ENCODE results near the gene TRIML1. TPM values are rescaled to one million over a fixed set of nuclear protein-coding genes. Genes with fewer than 3 reads are reported as not detected.

TRIML1 gene
- total and polyA plus RNA-seq, 9 of the 15 experiments (the other 6 are each of a cell fraction or from before 2014, with no cell fraction given) = 0.10 TPM; not detected in 8

DNA sequence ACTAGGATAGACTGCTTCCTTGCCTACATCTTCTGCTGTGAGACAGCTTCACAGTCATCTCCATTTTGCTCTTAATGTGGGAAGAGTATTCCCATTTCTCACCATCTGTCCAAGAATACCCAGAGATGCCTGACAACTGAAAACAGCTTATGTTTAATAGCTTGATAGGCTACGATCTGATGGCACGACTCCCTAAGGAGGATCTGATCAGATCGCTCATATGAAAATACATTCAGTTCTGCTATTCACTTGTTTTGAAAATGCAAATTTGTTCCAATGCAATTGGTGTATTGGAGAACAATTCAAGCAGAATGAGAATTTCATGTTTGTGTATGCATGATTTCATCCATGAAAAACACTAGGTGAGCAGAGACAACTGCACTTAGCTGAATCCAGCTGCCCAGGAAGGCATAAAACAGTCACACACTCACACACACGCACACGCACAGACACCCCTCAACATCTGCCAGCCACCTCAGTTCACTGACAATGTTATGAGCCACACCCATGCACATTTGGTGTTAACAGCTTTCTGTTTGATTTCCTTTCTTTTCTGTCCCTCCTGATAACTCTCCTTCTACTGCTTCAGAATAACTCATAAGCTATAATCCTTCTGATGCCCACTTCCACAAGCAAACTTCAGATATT, 29.6 kb downstream of the TRIML1 start (continued):
- TF ChIP-seq EP400 (IDR thresholded peaks at IDR 0.05) = no peak
- TF ChIP-seq, protein P1, sequence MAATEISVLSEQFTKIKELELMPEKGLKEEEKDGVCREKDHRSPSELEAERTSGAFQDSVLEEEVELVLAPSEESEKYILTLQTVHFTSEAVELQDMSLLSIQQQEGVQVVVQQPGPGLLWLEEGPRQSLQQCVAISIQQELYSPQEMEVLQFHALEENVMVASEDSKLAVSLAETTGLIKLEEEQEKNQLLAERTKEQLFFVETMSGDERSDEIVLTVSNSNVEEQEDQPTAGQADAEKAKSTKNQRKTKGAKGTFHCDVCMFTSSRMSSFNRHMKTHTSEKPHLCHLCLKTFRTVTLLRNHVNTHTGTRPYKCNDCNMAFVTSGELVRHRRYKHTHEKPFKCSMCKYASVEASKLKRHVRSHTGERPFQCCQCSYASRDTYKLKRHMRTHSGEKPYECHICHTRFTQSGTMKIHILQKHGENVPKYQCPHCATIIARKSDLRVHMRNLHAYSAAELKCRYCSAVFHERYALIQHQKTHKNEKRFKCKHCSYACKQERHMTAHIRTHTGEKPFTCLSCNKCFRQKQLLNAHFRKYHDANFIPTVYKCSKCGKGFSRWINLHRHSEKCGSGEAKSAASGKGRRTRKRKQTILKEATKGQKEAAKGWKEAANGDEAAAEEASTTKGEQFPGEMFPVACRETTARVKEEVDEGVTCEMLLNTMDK (IDR thresholded peaks at IDR 0.05; ENCODE audit: borderline replicate concordance, insufficient read depth, low read depth, low read length, poor library complexity, severe bottlenecking) = no peak
- TF ChIP-seq SRSF9 (IDR thresholded peaks at IDR 0.05; ENCODE audit: borderline replicate concordance, low read depth, low read length) = no peak

DNA sequence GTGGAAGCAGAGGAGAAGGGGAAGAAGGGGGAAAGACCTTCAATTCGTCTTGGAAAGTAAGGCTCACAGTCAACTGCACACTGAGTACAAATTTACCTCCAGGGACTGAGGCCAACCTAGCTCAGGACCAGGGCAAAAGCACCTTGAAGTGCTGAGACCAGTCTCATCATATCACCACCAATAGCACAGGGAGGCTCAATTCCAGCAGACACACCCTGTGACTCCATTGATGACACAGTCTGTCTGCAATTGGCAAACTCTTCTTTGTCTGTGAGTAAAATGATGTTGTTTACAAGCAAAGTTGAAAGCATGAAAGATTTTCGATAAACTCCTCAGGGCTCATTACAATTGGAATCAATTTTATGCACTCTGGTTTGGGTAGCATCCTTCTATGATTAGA, 32.3 kb downstream of the TRIML1 start:
- no peak overlapping the region for H3K4me3 ChIP-seq
- no peaks in the 10 kb centered on the region for H4K20me1 ChIP-seq (replicated peaks; ENCODE audit: control insufficient read depth, insufficient read depth, low read length)
- H3K27me3 ChIP-seq (ENCODE audit: control insufficient read depth in 2 of 2, insufficient read depth in 2 of 2, low read length in 2 of 2) = no peaks in the 10 kb centered on the region
- H3K4me1 ChIP-seq (replicated peaks in 1 of 2; ENCODE audit: control insufficient read depth in 2 of 2, insufficient read depth in 2 of 2, low read length in 2 of 2) = no peaks in the 10 kb centered on the region
- no peak overlapping the region for H3K9ac ChIP-seq (ENCODE audit: insufficient read depth in 1 of 2, low read depth in 2 of 2, low read length in 2 of 2)
- BruUV-seq (replicated peaks) = no TSS peak
- ChIA-PET CTCF (ENCODE audit: low intra/inter-chr PET ratio) (no interaction called here), POLR2A (no interaction called here)
- ATAC-seq = no peak
- H3K9me1 ChIP-seq (ENCODE audit: control insufficient read depth, insufficient read depth, low read length) = no peaks in the 10 kb centered on the region
- no peak for FAIRE-seq
- in situ Hi-C loops (cut with MboI) (no loop called here), intact Hi-C loops (cut with micrococcal nuclease) (no loop called here)
- H3K9me3 ChIP-seq (replicated peaks; ENCODE audit: control insufficient read depth, insufficient read depth, low read depth, low read length) = no peaks in the 10 kb centered on the region
- H2AFZ ChIP-seq (ENCODE audit: low read depth, low read length) = no peak overlapping the region
- DNase-seq (ENCODE audit: extremely low read depth in 1 of 4, low spot score in 3 of 4) = no peak
- no peaks in the 10 kb centered on the region for H3K79me2 ChIP-seq (ENCODE audit: control insufficient read depth, insufficient read depth, low read length)
- no peak overlapping the region for H3K4me2 ChIP-seq (ENCODE audit: insufficient read depth, low read length)
- WGBS (ENCODE audit: insufficient coverage, low coverage, missing lambda C conversion rate) = 0% methylated on average over 2 of the region's 2 CpGs
- TF ChIP-seq, protein P2, sequence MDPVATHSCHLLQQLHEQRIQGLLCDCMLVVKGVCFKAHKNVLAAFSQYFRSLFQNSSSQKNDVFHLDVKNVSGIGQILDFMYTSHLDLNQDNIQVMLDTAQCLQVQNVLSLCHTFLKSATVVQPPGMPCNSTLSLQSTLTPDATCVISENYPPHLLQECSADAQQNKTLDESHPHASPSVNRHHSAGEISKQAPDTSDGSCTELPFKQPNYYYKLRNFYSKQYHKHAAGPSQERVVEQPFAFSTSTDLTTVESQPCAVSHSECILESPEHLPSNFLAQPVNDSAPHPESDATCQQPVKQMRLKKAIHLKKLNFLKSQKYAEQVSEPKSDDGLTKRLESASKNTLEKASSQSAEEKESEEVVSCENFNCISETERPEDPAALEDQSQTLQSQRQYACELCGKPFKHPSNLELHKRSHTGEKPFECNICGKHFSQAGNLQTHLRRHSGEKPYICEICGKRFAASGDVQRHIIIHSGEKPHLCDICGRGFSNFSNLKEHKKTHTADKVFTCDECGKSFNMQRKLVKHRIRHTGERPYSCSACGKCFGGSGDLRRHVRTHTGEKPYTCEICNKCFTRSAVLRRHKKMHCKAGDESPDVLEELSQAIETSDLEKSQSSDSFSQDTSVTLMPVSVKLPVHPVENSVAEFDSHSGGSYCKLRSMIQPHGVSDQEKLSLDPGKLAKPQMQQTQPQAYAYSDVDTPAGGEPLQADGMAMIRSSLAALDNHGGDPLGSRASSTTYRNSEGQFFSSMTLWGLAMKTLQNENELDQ (CRISPR knock-in tag; IDR thresholded peaks at IDR 0.05; ENCODE audit: borderline replicate concordance) = no peak
- no peak for TF ChIP-seq MCM2 (IDR thresholded peaks at IDR 0.05; ENCODE audit: low read depth)
- no peak overlapping the region for H3K27ac ChIP-seq (ENCODE audit: extremely low read depth, low read depth, low read length)
- no peaks in the 10 kb centered on the region for H3K36me3 ChIP-seq (ENCODE audit: control insufficient read depth, insufficient read depth, low read length)
